ENCODE results near the gene STK35. TPM values are rescaled to one million over a fixed set of nuclear protein-coding genes. Genes with fewer than 3 reads are reported as not detected.

Gene STK35
- total and polyA plus RNA-seq, 2 of the 13 experiments (the other 11 are each of a cell fraction or from before 2014, with no cell fraction given): 27.4 to 29.8 TPM

DNA sequence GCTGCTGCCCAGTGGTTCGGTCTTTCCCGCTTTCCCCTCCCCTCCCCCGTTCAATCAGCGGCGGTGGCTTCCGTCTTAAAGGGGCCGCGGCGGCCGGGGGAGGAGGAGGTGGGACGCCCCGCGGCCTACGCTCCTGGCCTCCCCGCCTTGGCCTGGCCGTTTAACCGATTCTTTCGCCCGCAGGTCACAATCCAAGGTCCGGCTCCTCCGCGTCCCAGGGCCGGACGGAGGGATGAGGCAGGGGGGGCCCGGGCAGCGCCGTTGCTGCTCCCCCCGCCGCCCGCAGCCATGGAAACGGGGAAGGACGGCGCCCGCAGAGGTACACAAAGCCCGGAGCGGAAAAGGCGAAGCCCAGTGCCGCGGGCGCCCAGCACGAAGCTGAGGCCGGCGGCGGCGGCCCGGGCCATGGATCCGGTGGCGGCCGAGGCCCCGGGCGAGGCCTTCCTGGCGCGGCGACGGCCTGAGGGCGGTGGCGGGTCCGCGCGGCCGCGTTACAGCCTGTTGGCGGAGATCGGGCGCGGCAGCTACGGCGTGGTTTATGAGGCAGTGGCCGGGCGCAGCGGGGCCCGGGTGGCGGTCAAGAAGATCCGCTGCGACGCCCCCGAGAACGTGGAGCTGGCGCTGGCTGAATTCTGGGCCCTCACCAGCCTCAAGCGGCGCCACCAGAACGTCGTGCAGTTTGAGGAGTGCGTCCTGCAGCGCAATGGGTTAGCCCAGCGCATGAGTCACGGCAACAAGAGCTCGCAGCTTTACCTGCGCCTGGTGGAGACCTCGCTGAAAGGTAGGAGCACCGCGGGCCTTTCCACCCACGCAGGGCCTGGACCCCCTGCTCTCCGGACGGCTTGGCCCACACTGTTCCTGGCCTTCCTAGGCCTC, 1.2 kb downstream of the STK35 start (continued):
- 0 out of 2 replicates have a peak, but pooled peaks have one; percentile 8 for TF ChIP-seq BRCA1 (CRISPR knock-in tag; IDR thresholded peaks at IDR 0.05)
- no peak for TF ChIP-seq ATF1 (CRISPR knock-in tag; IDR thresholded peaks at IDR 0.05)
- TF ChIP-seq, protein P1, sequence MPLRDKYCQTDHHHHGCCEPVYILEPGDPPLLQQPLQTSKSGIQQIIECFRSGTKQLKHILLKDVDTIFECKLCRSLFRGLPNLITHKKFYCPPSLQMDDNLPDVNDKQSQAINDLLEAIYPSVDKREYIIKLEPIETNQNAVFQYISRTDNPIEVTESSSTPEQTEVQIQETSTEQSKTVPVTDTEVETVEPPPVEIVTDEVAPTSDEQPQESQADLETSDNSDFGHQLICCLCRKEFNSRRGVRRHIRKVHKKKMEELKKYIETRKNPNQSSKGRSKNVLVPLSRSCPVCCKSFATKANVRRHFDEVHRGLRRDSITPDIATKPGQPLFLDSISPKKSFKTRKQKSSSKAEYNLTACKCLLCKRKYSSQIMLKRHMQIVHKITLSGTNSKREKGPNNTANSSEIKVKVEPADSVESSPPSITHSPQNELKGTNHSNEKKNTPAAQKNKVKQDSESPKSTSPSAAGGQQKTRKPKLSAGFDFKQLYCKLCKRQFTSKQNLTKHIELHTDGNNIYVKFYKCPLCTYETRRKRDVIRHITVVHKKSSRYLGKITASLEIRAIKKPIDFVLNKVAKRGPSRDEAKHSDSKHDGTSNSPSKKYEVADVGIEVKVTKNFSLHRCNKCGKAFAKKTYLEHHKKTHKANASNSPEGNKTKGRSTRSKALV (CRISPR knock-in tag; IDR thresholded peaks at IDR 0.05): no peak
- TF ChIP-seq TAF1 (CRISPR knock-in tag; IDR thresholded peaks at IDR 0.05): peak; percentile 65
- TF ChIP-seq RNF2 (conservative IDR thresholded peaks at IDR 0.05; ENCODE audit: low read depth): peak; percentile 81; the same call in 1 of the 2 replicates
- peak; percentile 63 for TF ChIP-seq YEATS4 (CRISPR knock-in tag; IDR thresholded peaks at IDR 0.05; ENCODE audit: borderline replicate concordance)
- TF ChIP-seq FOXJ3 (CRISPR knock-in tag; IDR thresholded peaks at IDR 0.05; ENCODE audit: borderline replicate concordance): peak; percentile 5; the same call in 1 of the 2 replicates
- TF ChIP-seq ZNF788 (CRISPR knock-in tag; IDR thresholded peaks at IDR 0.05; ENCODE audit: borderline replicate concordance): no peak; the same call in 1 of the 2 replicates
- peak; percentile 96; the same call in 1 of the 2 replicates for TF ChIP-seq ZNF557 (CRISPR knock-in tag; IDR thresholded peaks at IDR 0.05)
- TF ChIP-seq, protein P2, sequence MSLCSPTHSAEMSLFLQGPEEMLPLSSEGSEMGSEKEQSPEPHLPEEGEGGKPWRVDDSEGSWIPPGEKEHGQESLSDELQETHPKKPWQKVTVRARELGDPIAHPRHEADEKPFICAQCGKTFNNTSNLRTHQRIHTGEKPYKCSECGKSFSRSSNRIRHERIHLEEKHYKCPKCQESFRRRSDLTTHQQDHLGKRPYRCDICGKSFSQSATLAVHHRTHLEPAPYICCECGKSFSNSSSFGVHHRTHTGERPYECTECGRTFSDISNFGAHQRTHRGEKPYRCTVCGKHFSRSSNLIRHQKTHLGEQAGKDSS (CRISPR knock-in tag; IDR thresholded peaks at IDR 0.05; ENCODE audit: borderline replicate concordance, low read depth): no peak
- no peak for TF ChIP-seq SSRP1 (CRISPR knock-in tag; IDR thresholded peaks at IDR 0.05)
- no peak for TF ChIP-seq SETDB1 (CRISPR knock-in tag; IDR thresholded peaks at IDR 0.05; ENCODE audit: borderline replicate concordance)
- TF ChIP-seq, protein P3, sequence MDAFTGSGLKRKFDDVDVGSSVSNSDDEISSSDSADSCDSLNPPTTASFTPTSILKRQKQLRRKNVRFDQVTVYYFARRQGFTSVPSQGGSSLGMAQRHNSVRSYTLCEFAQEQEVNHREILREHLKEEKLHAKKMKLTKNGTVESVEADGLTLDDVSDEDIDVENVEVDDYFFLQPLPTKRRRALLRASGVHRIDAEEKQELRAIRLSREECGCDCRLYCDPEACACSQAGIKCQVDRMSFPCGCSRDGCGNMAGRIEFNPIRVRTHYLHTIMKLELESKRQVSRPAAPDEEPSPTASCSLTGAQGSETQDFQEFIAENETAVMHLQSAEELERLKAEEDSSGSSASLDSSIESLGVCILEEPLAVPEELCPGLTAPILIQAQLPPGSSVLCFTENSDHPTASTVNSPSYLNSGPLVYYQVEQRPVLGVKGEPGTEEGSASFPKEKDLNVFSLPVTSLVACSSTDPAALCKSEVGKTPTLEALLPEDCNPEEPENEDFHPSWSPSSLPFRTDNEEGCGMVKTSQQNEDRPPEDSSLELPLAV (CRISPR knock-in tag; conservative IDR thresholded peaks at IDR 0.05; ENCODE audit: low read depth): no peak
- TF ChIP-seq, protein P4, sequence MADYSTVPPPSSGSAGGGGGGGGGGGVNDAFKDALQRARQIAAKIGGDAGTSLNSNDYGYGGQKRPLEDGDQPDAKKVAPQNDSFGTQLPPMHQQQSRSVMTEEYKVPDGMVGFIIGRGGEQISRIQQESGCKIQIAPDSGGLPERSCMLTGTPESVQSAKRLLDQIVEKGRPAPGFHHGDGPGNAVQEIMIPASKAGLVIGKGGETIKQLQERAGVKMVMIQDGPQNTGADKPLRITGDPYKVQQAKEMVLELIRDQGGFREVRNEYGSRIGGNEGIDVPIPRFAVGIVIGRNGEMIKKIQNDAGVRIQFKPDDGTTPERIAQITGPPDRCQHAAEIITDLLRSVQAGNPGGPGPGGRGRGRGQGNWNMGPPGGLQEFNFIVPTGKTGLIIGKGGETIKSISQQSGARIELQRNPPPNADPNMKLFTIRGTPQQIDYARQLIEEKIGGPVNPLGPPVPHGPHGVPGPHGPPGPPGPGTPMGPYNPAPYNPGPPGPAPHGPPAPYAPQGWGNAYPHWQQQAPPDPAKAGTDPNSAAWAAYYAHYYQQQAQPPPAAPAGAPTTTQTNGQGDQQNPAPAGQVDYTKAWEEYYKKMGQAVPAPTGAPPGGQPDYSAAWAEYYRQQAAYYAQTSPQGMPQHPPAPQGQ (CRISPR knock-in tag; IDR thresholded peaks at IDR 0.05; ENCODE audit: borderline replicate concordance): no peak
- TF ChIP-seq, protein P5, sequence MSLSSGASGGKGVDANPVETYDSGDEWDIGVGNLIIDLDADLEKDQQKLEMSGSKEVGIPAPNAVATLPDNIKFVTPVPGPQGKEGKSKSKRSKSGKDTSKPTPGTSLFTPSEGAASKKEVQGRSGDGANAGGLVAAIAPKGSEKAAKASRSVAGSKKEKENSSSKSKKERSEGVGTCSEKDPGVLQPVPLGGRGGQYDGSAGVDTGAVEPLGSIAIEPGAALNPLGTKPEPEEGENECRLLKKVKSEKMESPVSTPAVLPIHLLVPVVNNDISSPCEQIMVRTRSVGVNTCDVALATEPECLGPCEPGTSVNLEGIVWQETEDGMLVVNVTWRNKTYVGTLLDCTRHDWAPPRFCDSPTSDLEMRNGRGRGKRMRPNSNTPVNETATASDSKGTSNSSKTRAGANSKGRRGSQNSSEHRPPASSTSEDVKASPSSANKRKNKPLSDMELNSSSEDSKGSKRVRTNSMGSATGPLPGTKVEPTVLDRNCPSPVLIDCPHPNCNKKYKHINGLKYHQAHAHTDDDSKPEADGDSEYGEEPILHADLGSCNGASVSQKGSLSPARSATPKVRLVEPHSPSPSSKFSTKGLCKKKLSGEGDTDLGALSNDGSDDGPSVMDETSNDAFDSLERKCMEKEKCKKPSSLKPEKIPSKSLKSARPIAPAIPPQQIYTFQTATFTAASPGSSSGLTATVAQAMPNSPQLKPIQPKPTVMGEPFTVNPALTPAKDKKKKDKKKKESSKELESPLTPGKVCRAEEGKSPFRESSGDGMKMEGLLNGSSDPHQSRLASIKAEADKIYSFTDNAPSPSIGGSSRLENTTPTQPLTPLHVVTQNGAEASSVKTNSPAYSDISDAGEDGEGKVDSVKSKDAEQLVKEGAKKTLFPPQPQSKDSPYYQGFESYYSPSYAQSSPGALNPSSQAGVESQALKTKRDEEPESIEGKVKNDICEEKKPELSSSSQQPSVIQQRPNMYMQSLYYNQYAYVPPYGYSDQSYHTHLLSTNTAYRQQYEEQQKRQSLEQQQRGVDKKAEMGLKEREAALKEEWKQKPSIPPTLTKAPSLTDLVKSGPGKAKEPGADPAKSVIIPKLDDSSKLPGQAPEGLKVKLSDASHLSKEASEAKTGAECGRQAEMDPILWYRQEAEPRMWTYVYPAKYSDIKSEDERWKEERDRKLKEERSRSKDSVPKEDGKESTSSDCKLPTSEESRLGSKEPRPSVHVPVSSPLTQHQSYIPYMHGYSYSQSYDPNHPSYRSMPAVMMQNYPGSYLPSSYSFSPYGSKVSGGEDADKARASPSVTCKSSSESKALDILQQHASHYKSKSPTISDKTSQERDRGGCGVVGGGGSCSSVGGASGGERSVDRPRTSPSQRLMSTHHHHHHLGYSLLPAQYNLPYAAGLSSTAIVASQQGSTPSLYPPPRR (CRISPR knock-in tag; IDR thresholded peaks at IDR 0.05; ENCODE audit: borderline replicate concordance): peak; percentile 8; the same call in 1 of the 2 replicates
- peak; percentile 83 for TF ChIP-seq RBM22 (optimal IDR thresholded peaks at IDR 0.05; ENCODE audit: low read length)

Data from HepG2 (cell line).